Esophagus muscularis mucosa (tissue), 4 donors: Measurements from ENCODE around the gene CRYGN. TPM values are rescaled to one million over a fixed set of nuclear protein-coding genes. Genes with fewer than 3 reads are reported as not detected.

ENCODE experiments used
- DNase-seq: peaks from one replicate; pipeline ENCODE4 v3.0.0-alpha.2; 2017; ENCODE audit errors: extremely low spot score
- H3K27ac ChIP-seq, 4 donors: fragments of 200-600 bp; sonication (generic); replicated peaks in 1 of 4; 1 replicate in 3 of 4; 2 replicates in 1 of 4; pipeline ENCODE4 v1.5.1; 2016 to 2019; ENCODE audit warnings: mild to moderate bottlenecking in 1 of 4
- H3K27me3 ChIP-seq, 4 donors: fragments of 200-600 bp; sonication (generic); one replicate each; pipeline versions ENCODE4 v1.5.1 to v1.6.0; 2016 to 2019
- H3K36me3 ChIP-seq, 4 donors: fragments of 200-600 bp; sonication (generic); one replicate each; pipeline ENCODE4 v1.5.1; 2016 to 2019
- H3K4me1 ChIP-seq, 4 donors: fragments of 200-600 bp; sonication (generic); one replicate each; pipeline ENCODE4 v1.5.1; 2016 to 2019
- H3K4me3 ChIP-seq, 4 donors: fragments of 200-600 bp; sonication (generic); 1 replicate in 2 of 4; 2 replicates in 2 of 4; pipeline ENCODE4 v1.5.1; 2016 to 2019; ENCODE audit warnings: mild to moderate bottlenecking in 4 of 4, moderate library complexity in 1 of 4
- H3K9me3 ChIP-seq, 4 donors: fragments of 200-600 bp; sonication (generic); 1 replicate in 3 of 4; 2 replicates in 1 of 4; pipeline ENCODE4 v1.5.1; 2016 to 2019
- EP300 ChIP-seq: sonication (generic); formaldehyde crosslinking; IDR thresholded peaks from one replicate; pipeline ENCODE4 v1.6.1; 2017; ENCODE audit warnings: antibody characterized with exemption
- POLR2A ChIP-seq: fragments of 450-650 bp; IDR thresholded peaks from one replicate; pipeline ENCODE4 v1.6.1; 2017; ENCODE audit warnings: antibody characterized with exemption, moderate library complexity, mild to moderate bottlenecking, low read depth
- POLR2AphosphoS5 ChIP-seq, 2 donors: sonication (generic); formaldehyde crosslinking; IDR thresholded peaks; one replicate each; pipeline ENCODE4 v1.6.1; 2017; ENCODE audit warnings: antibody characterized with exemption in 2 of 2
- WGBS: methylation state at CpG from one replicate; pipeline ENCODE4 v1.1.5; 2018; 5-methylcytosine and 5-hydroxymethylcytosine counted together
- intact Hi-C: fragments of 100-400 bp; cut with DNase I; formaldehyde crosslinking; loops from one replicate; pipeline ENCODE4 v1.15.1; 2023
- total RNA-seq, 4 donors: library from RNA; depleted of rRNA; stranded (reverse); fragments of >200 nt; gene quantifications; one replicate each; pipeline versions ENCODE4 v1.1.0 to v1.2.1, GENCODE V29; 2016
- TF ChIP-seq, protein P1 (sequence below), 3 experiments: fragments of 200-600 bp in 2 of 3; fragments of 450-650 bp in 1 of 3; sonication (generic) in 2 of 3; IDR thresholded peaks; one replicate each; pipeline ENCODE4 v1.5.1; 2017 to 2019; ENCODE audit warnings: antibody characterized with exemption in 3 of 3, mild to moderate bottlenecking in 2 of 3, moderate library complexity in 1 of 3

CRYGN gene
- total RNA-seq, 4 donors from 2014 or later: under 0.01 to 1.3 (median 0.25) TPM

DNA sequence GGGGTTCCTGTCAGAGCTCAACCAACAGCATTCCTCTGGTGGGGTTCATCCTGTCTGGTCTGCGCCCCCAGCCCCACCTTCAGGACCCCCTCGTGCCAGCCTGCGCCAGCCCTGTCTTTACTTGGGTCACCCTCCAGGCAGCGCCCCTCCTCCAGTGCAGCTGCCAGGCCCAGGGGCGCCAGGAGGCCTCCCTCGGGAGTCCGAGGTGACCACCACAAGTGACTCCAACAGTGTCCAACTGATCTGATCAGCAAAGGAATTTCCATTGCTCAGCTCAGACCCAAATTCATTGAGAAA is 40.7 kb downstream of the CRYGN start:
- peaks cover 0 to 9% (median 0%) of the 10 kb centered on the region in 4 donors for H3K27me3 ChIP-seq
- H3K9me3 ChIP-seq: no peaks in the 10 kb centered on the region
- intact Hi-C loops: no loop called here
- TF ChIP-seq POLR2A (no peak), POLR2AphosphoS5 (IDR thresholded peaks at IDR 0.05) (no peak), EP300 (no peak)
- TF ChIP-seq, protein P1, sequence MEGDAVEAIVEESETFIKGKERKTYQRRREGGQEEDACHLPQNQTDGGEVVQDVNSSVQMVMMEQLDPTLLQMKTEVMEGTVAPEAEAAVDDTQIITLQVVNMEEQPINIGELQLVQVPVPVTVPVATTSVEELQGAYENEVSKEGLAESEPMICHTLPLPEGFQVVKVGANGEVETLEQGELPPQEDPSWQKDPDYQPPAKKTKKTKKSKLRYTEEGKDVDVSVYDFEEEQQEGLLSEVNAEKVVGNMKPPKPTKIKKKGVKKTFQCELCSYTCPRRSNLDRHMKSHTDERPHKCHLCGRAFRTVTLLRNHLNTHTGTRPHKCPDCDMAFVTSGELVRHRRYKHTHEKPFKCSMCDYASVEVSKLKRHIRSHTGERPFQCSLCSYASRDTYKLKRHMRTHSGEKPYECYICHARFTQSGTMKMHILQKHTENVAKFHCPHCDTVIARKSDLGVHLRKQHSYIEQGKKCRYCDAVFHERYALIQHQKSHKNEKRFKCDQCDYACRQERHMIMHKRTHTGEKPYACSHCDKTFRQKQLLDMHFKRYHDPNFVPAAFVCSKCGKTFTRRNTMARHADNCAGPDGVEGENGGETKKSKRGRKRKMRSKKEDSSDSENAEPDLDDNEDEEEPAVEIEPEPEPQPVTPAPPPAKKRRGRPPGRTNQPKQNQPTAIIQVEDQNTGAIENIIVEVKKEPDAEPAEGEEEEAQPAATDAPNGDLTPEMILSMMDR (IDR thresholded peaks at IDR 0.05): no peak
- no peak overlapping the region for H3K4me3 ChIP-seq
- H3K27ac ChIP-seq: no peak overlapping the region
- 100% methylated on average over 5 of the region's 7 CpGs for WGBS
- no peak for DNase-seq
- no peaks in the 10 kb centered on the region for H3K36me3 ChIP-seq
- H3K4me1 ChIP-seq: peaks cover 3 to 7% (median 5%) of the 10 kb centered on the region in 4 donors

DNA sequence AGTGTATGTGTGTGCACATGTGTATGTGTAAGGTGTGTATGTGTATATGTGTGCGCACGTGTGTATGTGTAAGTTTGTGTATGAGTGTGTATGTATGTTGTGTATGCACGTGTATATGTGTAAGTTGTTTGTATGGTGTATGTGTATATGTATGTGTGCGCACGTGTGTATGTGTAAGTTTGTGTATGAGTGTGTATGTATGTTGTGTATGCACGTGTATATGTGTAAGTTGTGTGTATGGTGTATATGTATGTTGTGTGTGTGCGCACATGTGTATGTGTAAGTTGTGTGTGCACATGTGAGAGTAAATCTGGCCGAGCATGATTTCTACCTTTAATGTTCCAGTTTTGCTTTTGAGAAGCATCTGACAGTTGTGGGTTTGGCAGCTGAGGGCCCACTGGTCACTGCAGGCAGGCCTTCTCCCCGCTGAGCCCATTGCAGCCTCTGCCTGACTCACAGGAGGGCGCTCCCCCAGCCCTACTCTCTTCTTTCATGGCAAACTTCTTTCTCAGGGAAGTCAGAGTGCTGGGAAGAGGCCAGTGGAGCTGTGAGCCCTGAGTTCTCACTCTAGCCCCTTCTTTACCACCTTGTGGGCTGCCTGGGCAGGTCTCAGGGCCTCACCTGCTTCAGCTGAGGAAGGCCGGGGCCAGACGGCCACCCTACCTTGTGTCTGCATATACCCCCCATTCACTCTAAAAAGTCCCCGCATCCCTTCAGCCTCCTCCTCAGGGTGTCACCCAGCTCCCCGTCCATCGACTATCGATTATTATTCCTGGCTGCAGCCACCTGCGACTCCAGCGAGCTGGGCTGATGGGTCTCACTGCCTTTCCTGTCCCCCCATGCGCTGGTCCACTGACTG is 41.3 kb downstream of the CRYGN start:
- WGBS: 89% methylated on average over 18 of the region's 19 CpGs
- Histone ChIP-seq H3K27me3 (peaks cover 0 to 13% (median 0%) of the 10 kb centered on the region in 4 donors), H3K4me3 (no peak overlapping the region), H3K27ac (no peak overlapping the region), H3K9me3 (no peaks in the 10 kb centered on the region), H3K36me3 (no peaks in the 10 kb centered on the region), H3K4me1 (peaks cover under 1 to 1% (median under 1%) of the 10 kb centered on the region in 4 donors)
- intact Hi-C loops: no loop called here
- DNase-seq: no peak
- no peak for TF ChIP-seq EP300
- TF ChIP-seq, protein P1 (IDR thresholded peaks at IDR 0.05): no peak
- no peak for TF ChIP-seq POLR2A
- no peak for TF ChIP-seq POLR2AphosphoS5 (IDR thresholded peaks at IDR 0.05)

DNA sequence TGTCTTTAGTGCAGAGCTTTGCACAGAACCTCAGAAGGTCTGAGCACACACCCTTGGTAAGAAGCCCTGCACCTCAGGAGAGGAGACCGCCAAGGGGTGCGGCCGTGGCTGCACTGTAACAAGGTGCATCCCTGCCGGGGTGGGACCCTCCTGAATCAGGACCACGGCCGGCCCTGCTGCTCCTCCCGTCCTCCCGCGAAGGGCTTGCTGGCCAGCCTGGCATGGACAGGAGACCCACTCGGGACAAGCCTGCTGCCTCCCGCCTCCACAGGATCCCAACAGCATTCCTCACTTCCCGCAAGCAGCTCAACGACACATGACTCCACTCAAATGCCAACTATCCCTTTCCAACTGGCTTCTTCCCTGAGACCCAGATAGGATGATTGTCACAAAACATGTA is 42.9 kb downstream of the CRYGN start:
- intact Hi-C loops: no loop called here
- Histone ChIP-seq H3K27me3 (peaks cover 0 to 26% (median 0%) of the 10 kb centered on the region in 4 donors), H3K36me3 (no peaks in the 10 kb centered on the region), H3K27ac (no peak overlapping the region), H3K4me1 (no peaks in the 10 kb centered on the region), H3K4me3 (no peak overlapping the region), H3K9me3 (no peaks in the 10 kb centered on the region)
- DNase-seq: no peak
- TF ChIP-seq EP300: no peak
- TF ChIP-seq POLR2A: no peak
- no peak for TF ChIP-seq POLR2AphosphoS5 (IDR thresholded peaks at IDR 0.05)
- TF ChIP-seq, protein P1 (IDR thresholded peaks at IDR 0.05): no peak
- 90% methylated on average over 13 of the region's 13 CpGs for WGBS

DNA sequence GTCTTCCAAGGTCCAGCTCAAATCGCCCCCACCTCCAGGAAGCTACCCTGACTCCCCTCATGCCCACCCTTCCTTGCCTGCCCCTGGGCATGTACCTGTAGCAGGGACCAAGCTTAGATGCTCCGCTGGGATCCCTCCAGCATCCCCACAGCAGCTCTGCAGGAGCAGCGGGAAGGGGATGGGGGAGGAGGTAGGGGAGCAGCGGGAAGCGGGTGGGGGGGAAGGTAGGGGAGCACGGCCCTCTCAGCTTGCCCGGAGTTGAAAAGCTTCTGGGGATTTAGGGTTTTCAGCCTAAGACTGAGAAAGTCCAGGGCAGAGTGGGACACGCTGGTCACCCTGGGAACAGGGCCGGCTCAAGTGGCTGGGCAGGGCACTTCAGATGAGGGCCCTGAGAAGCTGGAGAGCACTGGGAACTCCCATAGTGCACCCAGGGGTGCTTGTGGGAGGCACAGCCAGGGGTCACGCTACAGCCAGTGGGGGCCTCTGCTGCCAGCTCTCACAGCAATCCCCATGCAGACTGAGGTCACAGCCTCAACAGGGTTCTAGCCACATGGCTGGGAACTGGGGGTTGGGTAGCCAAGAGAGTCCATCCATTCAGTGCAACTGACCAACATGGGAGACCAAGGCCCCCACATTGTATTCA is 43.5 kb downstream of the CRYGN start:
- WGBS: 100% methylated on average over 3 of the region's 10 CpGs

More for the DNA sequence above, 43.5 kb downstream of the CRYGN start:
- Histone ChIP-seq H3K4me1 (no peaks in the 10 kb centered on the region), H3K4me3 (no peak overlapping the region), H3K36me3 (no peaks in the 10 kb centered on the region), H3K27me3 (peaks cover 0 to 29% (median 0%) of the 10 kb centered on the region in 4 donors), H3K9me3 (no peaks in the 10 kb centered on the region), H3K27ac (no peak overlapping the region)
- intact Hi-C loops: no loop called here
- no peak for DNase-seq
- TF ChIP-seq EP300: no peak
- TF ChIP-seq POLR2A: no peak
- TF ChIP-seq, protein P1 (IDR thresholded peaks at IDR 0.05): no peak
- no peak for TF ChIP-seq POLR2AphosphoS5 (IDR thresholded peaks at IDR 0.05)
